HG02571 (cell line): Measurements from ENCODE around the gene WARS2.

Source experiments
- ATAC-seq: cut with Tn5 transposase; IDR thresholded peaks from one replicate; pipeline ENCODE4 v1.9.1; 2021; ENCODE audit warnings: mild to moderate bottlenecking, moderate library complexity; ENCODE audit not compliant: unreplicated experiment

Gene WARS2

DNA sequence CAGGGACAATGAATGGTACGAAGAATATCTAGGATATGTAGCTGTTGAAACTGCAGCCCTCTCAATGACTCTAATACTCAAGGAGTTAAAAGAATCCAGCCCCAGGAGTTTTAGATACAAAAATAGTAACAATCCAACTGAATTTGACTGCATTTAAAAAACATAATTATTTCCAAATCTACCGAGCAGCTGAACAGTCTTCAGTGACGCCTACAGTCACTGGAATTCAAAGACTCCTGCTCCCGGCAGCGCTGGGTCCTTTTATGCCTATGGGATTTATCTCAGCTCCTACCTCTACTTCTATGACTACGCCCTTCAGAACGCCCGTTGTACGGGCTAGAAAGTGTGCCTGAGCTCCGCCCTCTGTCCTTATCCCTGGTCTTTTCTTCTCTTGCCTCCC is 55.7 kb downstream of the WARS2 start:
- ATAC-seq = no peak

DNA sequence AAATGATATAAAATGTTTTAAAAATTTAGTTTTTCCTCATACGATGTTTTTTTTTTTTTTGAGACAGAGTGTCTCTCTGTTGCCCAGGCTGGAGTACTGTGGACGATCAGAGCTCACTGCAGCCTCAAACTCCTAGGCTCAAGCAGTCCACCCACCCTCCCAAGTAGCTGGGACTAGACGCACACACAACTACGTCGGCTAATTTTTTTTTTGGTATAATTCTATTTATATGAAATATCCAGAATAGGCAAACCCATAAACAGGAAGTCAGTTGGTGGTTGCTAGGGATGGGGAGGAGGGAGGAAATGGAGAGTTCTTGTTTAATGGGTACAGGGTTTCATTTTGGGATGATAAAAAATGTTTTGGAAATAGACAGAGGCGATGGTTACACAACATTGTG is 56.5 kb downstream of the WARS2 start:
- no peak for ATAC-seq

DNA sequence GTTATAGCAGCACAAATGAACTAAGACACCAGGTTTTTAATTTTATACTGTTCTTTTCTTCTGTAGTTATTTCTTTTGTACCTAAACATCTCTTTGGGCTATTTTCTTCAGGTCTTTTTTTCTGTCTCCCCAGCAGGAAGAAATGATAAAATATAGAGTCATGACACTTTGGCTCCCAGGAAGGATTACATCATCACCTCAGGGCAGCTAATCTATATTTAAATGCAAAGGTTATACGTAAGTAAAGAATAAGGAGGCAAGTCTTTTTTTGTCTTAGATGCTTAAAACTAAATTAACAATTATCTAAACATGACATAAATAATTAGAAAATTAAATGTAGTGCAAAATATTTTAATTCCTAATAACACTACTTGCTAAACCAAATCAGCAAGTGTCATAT is 57.0 kb downstream of the WARS2 start:
- no peak for ATAC-seq

DNA sequence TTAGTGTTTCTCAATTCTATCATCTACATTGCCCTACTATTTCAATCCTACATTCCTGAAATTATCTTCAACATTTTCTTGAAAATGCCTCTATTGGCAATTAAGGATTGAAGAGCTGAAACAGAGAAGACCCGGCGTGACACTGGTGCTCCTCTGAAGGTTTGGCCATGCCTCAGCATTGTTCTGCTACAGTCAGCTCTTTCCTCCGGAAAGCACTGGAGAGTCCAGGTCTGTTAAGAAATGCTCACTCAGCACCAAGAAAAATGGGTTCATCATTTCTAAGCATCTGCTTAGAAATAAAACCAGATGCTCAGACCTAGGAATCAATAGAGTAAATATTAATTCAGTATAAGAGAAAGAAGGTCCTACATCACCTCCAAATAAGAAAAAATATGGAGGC is 58.8 kb downstream of the WARS2 start:
- no peak for ATAC-seq

DNA sequence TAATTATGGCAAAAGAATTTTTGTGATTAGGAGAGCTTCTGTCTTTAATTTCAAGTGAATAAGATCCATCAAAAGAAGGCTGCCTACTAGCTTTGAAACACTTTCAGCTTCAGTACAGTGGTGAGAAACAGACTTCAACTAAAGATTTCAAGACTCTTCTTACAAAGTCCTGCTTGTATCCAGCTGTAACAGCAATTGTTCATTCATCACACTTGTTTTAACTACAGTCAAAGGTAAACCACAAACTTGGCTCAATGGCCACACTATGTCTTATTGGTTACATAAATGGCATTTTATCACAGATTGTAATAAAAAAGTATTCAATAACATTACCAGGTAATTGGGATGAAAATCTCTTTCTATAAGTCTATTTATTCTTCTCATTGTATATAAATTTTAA is 59.2 kb downstream of the WARS2 start:
- no peak for ATAC-seq

DNA sequence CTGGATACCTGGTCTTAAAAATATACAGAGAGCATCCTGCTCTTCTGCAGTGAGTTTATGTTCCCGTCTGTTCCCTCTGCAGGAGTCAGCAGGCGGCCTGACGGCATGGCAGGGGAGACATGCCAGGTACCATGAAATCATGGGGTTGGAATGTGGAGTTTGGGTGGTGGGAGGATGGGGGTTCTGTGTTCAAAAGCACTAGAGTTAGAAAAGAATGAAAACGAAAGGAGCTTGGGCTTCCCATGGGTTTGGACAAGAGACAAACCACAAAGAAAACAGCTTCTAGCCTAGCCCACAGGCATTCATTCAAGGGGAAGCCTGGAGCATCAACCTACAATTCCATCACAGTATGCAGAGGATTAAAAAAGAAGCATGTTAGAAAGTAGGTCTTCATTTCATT is 59.9 kb downstream of the WARS2 start:
- no peak for ATAC-seq

DNA sequence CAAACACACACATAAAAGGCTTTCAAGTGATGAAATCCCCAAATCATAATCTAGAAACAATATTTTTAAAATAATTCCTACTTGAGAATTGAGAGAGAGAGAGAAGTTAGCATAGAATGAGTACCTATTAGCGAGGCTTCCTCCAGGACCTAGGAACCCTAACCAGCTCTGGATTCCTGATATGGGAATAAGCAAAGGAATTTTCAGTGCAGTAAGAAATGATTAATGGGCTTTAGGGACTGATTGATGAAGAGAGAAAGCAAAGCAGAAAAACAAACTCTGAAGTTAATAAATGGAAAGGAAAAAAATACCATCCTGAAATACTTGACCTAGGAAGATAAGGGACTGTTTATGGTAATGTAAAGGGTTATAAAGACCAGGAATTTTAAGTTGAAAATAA is 60.6 kb downstream of the WARS2 start:
- ATAC-seq = no peak

DNA sequence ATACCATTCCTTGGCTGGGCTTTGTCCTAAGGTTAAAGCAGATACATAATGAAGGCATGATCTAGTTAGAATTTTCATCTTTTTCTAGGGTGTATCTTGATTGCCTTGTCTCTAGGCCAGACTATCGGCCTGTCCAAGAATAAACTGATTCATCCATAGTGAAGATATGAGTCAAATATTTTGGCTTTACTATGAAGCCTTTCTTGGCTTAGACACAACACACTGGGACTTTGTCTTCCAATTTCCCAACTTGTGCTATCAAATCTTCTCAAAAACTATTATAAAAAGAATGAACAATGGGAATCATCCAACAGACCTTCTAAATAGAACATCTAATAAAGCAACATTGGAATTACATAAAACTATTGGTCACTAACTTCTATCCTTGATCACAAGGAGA is 64.8 kb downstream of the WARS2 start:
- no peak for ATAC-seq

DNA sequence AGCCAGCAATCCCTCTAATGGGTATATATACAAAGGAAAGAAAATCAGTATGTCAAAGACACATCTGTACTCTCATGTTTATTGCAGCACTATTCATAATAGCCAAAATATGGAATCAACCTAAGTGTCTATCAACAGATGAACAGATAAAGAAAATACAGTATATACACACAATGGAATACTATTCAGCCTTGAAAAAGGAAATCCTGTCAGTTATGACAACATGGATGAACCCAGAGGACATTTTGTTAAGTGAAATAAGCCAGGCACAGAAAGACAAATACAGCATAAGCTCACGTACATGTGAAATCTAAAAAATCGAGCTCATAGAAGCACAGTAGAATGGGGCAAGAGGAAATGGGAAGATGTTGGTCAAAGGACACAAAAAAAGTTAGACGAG is 69.1 kb downstream of the WARS2 start:
- no peak for ATAC-seq

DNA sequence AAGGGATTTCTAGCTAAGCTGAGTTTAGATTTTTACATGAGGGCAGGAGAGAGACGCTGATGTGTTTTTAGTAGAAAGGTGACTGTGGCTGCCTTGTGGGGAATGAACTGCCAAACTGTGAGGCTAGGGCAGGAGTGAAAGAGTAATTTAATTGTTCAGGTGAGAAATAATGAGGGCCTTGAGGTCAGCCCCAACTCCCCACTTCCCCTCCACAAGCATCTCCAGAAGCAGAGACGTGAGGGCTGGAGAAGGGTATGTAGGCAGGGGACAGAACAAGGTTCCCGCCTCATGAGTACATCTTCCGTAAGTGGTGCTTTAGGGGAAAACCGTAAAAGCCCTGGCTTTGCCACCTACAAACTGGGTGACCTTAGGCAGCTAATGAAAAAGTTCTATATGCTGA is 70.8 kb downstream of the WARS2 start:
- no peak for ATAC-seq

DNA sequence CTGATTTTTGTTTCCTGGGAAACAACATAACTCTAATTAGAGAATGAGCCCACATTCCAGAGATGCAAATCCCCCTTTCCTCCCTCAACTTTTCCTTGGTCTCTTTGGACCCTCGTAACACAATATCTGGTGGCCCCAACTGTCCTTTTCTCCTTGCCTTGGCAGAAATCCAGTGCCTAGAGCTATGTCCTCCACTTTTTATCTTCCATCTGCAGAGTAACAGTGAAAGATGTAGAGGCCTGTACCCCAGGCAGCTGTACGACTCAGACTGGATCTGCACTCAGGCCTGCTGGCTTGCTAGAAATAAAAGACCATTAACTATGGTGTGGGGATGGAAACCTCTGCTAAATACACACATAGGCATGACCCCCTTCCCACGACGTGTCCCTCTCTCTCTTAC is 72.0 kb downstream of the WARS2 start:
- no peak for ATAC-seq

DNA sequence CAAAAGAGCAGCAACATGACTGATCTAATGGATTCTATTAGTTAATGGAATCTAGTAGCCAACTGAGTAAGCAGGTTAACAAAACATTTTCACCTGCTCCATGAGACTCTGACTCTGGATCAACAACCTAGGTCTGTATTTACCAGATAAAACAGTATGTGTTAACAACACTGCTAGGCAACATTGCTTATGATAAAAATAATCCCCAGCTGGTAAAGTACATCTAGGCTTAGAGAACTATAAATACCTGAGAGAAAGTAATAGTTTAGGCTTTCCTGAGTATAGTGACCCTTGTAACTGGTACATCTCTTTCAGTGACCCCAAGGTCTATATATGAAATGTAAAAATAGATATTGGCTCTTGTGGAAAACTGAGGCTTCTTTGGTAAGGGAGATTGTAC is 78.8 kb downstream of the WARS2 start:
- no peak for ATAC-seq

DNA sequence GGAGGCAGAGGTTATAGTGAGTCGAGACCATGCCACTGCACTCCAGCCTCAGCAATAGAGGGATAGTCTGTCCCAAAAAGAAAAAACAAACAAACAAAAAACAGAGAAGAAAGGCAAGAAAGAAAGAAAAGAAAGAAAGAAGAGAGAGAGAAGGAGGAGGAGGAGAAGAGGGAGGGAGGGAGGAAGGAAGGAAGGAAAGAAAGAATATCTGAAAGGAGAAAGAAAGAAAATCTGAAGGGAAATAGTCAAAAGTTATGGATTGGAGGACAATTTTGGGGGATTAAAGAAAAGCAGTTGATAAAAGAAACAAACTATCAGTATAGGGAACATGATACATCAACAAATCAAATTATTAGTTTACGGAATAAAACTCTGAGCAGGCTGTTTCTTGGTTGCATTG is 84.9 kb downstream of the WARS2 start:
- ATAC-seq = no peak

DNA sequence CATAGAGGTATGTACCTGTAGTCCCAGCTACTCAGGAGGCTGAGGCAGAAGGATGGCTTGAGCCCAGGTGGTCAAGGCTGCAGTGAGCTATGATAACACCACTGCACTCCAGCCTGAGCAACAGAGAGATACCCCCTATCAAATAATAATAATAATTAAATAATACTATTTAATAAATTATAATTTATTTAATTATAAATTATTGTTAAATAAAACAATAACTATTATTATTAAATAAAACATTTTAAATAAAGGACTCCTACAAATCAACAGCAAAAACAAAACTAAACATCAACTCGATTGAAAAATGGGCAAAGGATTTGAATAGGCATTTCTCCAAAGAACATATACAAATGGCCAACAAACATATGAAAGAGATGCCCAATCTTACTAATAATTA is 86.5 kb downstream of the WARS2 start:
- no peak for ATAC-seq

DNA sequence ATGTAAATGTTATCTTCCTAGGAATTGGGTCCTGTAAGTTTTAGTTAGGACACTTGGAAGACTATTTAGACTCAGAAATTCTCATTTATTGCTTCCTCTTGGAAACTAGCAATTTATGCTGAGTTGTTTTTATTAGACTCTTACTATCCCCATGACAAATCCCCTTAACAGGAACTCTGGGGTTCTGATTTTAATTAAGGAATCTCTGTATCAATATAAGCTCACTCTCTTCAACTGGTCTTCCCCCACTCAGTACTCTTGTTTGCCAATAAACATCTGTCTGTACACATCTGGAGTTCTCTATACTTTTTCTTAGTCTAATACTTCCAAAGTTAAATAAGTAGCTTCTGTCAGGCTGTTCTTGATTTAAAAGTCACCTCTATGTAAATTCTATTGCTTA is 88.2 kb downstream of the WARS2 start:
- ATAC-seq = no peak

DNA sequence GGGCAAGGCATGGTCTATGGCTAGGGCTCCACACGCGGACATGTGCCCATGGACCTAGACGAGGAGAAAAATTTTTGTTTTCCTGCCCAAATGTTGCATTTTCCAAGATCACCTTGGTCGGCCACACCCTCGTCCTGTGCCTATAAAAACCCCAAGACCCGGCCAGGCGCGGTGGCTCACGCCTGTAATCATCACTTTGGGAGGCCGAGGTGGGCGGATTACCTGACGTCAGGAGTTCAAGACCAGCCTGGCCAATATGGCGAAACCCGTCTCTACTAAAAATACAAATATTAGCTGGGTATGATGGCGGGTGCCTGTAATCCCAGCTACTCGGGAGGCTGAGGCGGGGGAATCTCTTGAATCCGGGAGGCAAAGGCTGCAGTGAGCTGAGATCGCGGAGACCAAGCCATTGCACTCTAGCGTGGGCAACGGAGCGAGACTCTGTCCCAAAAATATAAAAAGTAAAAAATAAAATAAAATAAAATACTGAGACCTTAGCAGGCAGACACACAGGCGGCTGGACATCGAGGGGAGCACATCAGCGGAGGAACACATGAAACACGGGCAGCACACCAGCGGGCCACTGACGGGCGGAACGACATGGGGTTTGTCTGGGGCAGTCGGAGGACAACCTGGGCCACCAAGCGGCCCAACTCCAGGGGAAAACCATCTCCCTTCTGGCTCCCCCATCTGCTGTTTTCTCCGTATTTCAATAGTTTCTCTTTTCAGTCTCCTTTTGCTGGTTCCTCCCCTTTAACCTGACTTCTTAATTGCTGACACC is 91.6 kb downstream of the WARS2 start:
- ATAC-seq = no peak

DNA sequence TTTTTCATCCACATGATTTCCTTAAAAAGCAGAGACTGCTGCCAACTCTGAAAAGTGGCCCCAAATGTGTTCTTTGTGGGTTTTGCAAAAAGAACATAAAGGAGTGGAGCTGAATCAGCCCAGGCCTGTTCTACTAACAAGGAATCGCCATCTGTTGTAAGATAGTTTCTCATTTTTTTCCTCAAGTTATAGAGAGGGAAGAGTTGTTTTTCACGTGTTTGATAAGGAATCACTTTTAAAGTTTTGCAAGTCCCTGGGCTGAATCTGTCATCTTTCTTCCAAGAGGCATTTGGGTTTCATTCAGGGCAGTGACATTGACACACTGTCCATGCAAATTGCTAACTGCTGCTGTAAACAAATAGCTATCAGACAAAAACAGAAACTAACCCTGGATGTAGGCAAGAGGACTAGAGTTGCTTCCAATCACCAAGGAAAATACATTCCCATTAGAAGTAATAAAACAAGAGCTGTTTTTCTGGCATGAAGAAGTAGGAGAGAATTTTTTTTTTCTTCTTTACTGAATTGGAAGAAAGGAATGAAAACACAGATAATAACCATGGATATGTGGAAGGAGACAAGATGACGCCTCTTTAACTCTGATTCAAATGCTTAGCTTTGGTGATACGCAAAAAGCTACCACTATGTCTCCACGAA is 93.5 kb downstream of the WARS2 start:
- ATAC-seq = no peak

DNA sequence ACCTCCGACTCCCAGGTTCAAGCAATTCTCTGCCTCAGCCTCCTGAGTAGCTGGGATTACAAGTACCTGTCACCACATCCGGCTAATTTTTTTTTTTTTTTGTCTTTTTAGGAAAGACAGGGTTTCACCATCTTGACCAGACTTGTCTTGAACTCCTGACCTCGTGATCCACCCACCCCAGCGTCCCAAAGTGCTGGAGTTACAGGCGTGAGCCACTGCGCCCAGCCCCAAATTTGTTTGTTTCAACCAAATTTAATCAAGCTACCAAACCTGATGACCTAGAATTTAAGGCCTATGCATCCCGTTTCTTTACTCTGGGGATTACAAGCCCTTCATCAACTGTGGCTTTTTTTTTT is 94.0 kb downstream of the WARS2 start:
- ATAC-seq = no peak

DNA sequence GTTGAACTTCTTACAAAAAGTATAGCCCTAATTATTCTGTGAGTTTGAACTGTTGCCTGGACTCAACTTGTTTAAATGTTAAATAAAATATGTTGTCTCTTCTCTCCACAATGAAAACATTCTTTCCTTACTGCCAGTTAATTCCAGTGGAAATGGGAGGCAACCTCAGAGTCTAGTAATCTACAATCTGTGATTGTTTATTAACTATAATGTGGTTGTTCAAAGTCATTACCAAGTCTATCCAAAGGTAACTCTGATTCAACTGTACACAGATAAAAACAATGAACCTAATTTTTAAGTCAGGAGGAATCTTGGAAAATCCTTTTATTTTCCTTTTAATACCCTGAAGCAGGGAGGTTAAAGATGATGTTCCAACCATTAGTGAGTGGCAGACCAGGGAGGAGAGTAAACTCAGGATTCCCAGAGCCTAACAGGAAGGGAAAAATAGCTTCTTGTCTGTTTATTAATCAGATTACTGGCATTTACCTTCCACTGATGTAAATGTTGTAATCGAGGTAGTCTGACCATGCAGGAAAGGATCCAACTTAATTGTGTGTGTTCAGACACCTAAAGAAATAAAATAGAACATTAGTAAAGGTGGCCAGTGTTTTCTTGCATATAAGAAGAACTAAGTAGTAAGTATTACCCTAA is 95.2 kb downstream of the WARS2 start:
- no peak for ATAC-seq

DNA sequence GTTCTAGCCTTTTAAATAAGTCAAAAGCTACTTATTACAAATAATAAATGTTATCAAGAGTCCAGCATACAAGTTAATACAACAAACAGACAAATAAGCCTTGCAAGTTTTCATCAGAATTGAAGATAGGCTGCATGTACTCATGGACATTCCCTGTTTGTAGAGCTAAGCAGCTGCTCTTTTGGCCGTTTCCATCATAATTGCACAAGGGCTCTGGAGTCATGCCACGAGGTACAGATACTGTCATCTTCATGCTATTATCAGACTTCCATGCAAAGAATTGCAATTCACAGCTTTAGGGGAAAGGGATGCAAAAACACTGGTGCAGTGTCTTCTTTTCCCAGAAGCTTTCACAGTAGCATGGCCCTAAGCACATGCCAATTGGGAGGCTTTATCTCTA is 99.5 kb downstream of the WARS2 start:
- ATAC-seq = no peak

DNA sequence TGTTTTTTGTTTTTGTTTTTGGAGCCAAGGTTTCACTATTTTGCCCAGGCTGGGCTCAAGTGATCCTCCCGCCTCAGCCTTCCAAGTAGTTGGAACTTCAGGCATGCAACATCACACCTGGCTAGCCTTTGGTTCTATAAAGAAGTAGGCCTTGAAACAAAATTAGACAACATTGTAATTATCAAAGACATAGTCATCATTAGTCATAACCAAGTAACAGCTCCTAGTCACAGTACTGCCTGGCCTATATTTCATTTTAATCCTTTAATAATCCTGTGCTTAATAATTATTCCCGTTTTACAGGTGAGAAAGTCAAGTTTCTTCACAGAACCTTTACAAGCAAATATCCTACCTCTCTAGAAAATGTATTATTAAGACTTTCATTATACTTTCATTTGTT is 100.0 kb downstream of the WARS2 start:
- ATAC-seq = no peak

DNA sequence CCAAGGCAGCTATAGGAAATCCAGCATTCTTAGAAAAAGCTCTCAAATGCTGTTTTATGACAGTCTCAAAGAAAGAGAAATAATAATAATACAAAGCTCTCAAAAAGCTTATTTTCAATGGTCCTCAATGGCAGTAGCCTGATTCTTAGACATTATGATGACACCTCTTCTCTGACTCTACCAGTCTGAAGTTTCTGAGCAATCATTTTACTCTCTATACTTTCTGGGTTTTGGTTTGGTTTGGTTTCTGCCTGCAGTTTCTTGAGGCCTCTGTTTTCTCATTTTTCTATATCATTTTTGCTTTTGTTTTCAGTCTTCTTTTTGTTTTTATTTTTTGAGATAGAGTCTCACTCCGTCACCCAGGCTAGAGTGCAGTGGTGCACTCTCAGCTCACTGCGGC is 102.1 kb downstream of the WARS2 start:
- ATAC-seq = no peak
